Endometrial microvascular endothelial cells (primary cell): Measurements from ENCODE around the gene OSBPL8. TPM values are rescaled to one million over a fixed set of nuclear protein-coding genes. Genes with fewer than 3 reads are reported as not detected.
"Not testable (repeated sequence)": the region's sequence is repeated elsewhere in the genome, so short reads cannot be mapped to it uniquely, and the experiment has no call there.

Experiments used
- in situ Hi-C: cut with HindIII; loops from 2 replicates; pipeline ENCODE4 v1.10.0; 2017; ENCODE audit warnings: low sequenced_read_pairs, low pct_unique_long_range_greater_than_20kb; ENCODE audit errors: inconsistent ontology term
- total RNA-seq: library from RNA; depleted of rRNA; stranded (reverse); fragments of >200 nt; gene quantifications from one replicate; pipeline ENCODE4 v1.2.3, GENCODE V29; 2015; ENCODE audit errors: inconsistent ontology term

Gene OSBPL8
- total RNA-seq, 1 donor from 2014 or later, result 36.8 TPM

GRCh38 chr12:76490763-76491162 is 68.8 kb downstream of the OSBPL8 start:
- in situ Hi-C loops, result no loop called here

DNA sequence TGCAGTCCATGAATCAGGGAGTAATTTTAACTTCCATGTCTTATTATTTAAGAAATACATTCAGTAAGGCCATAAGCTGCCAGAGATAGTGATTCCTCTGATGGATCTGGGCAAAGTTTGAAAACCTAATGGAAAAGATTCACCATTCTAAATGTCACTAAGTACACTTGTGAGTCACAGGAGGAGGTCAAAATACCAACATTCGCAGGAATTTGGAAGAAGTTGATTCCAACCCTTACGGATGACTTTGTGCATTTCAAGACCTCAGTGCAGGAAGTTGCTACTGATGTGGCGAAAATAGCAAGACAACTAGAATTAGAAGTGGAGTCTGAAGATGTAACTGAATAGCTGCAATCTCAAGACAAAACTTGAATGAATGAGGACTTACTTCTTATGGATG is 69.8 kb downstream of the OSBPL8 start:
- in situ Hi-C loops, result no loop called here

DNA sequence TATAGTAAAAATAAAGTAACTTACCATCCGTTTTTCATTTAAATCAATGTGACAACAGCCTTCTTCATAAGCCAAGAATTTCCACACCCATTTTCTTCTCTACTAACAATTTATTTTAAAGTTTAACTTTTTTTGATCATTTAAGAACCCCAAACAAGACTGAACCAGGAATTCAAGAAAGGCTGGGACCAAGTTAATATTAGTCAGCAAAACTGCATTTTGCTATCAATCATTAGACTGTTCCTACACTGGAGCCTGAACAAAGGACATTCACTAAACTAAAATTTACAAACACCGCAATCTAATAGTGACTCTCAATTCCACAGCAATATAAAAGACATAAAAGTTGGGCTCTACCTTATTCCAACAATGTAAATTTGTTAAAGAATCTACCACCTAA is 73.6 kb downstream of the OSBPL8 start:
- in situ Hi-C loops, result no loop called here

DNA sequence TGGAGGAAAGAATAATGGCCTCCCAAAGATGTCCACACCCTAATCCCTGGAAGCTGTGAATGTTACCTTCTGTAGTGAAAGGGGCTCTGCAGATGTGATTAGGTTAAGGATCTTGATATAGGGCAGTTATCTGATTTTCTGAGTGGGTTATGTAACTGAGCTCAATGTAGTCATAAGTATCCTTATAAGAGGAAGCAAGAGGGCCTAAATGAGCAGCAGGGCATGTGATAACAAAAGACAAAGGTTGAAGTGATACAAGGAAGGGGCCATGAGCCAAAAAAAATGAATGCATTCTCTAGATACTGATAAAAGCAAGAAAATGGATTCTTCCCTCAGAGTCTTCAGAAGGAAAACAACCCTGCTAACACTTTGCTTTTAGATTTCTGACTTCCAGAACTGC is 78.8 kb downstream of the OSBPL8 start:
- in situ Hi-C loops, result no loop called here

DNA sequence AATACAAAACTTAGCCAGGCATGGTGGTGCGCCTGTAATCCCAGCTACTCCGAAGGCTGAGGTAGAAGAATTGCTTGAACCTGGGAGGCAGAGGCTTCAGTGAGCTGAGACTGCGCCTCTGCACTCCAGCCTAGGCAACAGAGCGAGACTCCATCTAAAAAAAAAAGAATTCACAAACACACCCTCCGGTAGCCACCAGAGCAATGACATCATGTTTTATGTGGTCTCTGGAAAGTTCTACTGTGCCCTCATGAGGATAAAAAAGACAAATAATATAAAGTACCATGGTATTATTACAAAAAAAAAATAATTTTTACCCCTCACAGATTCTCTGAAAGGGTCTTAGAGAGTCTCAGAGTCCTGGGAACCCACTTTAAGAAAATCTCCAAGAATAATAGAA is 81.5 kb downstream of the OSBPL8 start:
- in situ Hi-C loops, result no loop called here

DNA sequence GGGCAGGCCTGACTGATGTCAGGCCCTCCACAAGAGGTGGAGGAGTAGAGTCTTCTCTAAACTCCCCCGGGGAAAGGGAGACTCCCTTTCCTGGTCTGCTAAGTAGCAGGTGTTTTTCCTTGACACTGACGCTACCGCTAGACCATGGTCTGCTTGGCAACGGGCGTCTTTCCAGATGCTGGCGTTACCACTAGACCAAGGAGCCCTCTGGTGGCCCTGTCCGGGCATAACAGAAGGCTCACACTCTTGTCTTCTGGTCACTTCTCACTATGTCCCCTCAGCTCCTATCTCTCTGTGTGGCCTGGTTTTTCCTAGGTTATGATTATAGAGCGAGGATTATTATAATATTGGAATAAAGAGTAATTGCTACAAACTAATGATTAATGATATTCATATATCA is 86.7 kb downstream of the OSBPL8 start:
- in situ Hi-C loops, result not testable (repeated sequence)

DNA sequence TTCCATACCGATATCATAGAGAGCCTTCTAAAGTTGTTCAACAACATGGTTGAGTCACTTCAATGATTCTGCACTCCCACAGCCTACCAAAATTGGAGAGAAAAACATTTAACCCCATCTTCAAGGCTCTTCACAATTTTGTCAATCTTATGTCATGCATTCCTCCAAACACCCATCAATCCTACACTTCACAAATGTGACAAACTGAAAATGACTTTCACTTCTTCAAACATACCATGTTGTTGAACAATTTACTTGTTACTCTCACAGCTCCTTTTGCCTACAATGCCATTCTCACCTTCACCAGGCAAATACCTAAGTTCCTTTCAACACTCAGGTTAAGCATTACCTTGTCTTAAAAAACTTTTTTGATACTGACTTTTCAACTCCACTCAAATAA is 88.0 kb downstream of the OSBPL8 start:
- in situ Hi-C loops, result no loop called here

DNA sequence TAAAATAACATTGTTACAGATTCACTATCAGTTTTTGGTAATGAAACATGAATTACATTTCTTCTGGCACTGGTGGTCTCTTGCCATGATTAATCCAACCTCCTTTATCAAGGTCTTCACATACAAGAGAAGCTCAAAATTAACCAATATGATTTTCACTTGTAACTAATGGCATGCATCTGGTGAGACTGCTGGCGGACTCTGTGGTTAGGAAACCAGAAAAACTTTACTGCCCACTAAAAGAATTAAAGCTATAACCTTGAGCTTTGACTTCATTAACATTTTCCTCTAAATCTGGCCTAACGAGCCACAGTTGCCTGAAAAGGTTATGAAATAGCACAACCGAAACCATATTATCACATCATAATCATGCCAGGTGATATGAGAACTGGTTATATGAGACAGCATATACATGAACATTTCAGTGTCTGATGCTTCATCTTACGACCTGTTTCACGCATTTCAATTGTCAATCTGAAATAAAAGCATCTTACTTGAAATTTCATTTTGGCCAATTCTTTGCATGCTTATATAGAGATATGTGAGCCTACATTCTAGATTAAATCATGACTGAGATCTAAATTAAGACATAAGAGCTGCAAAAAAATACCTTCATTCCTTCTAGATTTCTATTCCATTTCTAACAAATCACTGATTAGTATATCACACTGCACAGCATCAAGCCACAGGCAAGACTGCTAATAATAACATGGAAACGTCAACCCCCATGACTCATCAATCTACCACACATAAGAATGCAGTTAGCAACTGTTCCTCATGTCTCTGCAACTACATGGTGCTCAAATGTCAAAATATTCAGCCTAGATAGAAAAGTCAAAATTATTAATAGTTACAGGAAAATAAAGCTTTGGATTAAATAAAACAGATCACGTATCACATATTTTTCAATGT is 89.3 kb downstream of the OSBPL8 start:
- in situ Hi-C loops, result no loop called here

- in situ Hi-C loops, result no loop called here
Observed at GRCh38 chr12:76464631-76465166, 94.9 kb downstream of the OSBPL8 start.

GRCh38 chr12:76462668-76463224 is 96.8 kb downstream of the OSBPL8 start:
- in situ Hi-C loops, result no loop called here

GRCh38 chr12:76460807-76461206 is 98.8 kb downstream of the OSBPL8 start:
- in situ Hi-C loops, result no loop called here

DNA sequence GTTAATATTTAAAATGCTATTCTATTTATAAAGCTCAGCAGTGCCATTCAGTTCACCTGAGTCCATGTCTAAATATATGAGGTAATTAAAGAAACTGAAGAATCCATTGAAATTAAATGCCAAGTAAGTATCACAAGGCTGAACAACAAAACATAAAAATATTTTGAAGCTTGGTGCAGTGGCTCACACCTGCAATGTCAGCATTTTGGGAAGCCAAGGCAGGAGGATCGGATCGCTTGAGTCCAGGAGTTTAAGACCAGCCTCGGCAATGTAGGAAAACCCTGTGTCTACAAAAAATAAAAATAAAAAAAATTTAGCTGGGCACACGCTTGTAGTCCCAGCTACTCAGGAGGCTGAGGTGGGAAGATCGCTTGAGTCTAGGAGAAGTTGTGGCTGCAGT is 101.8 kb downstream of the OSBPL8 start:
- in situ Hi-C loops, result no loop called here

DNA sequence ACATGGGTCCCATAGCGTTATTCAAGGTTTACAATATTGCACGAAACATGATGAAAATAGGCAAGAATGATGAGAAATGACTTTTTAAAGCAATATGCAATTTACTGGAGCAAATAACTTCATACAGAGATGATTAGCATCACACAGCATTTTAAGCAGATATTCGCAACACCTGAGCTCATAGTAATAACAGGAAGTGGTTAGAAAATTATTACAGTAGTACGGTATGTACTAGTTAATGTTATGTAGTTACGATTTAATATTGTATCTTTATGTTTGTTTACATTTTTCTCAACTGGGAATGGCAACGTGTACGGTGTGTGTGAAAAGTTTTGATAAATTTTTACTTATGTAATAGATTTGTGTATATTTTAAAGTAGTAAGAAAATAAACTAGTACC is 102.6 kb downstream of the OSBPL8 start:
- in situ Hi-C loops, result no loop called here

DNA sequence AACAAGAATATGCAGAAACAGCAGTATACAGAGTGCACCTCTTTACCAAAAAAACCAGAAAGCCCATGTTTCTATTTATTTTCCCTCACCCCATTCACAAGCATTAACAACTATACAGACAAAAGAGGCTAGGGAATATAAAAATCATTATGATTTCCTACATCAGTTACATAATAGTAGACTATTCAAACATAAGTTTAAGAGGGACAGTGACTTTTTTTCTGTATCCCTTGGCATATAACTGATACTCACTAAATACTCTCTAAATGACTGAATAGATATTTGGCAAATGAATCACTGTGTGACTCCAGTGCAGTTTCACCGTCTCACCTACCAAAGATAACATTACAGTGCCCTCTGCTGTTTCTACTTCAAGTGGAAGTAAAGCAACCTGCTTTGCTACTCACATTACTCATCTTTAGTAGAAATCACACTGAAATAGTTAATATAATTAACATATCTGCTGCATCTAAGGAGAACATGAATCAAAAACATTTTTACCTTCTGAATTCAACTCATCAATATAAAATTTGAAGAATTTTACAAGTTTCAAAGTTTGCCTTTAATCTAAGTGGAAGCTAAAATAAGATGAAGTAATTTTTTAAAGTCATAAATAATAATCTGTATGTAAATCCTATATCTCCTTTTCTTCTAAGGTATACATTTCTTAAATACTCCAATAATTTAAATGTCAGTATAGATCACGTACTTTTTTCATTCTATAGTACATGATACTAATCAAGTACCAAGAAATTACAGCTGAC is 103.8 kb downstream of the OSBPL8 start:
- in situ Hi-C loops, result no loop called here

DNA sequence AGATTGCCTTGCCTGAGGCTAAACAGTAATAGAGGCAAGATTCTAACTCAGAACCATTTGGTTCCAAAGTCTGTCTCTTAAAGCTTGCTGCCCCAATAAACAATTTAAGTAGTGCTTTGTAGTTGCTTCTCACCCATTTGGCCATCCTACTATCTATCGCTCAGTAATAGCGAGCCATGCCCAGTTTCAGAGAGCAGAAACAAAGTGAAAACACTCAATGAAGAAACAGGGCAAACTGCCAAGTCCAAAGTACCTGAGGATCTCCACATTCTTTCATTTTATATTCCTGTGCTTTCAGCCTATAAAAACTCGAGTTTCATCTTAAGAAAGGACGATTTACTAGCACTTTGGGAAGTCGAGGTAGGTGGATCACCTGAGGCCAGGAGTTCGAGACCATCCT is 108.0 kb downstream of the OSBPL8 start:
- in situ Hi-C loops, result no loop called here

GRCh38 chr12:76450690-76451089 is 108.9 kb downstream of the OSBPL8 start:
- in situ Hi-C loops, result no loop called here

GRCh38 chr12:76449993-76450392 is 109.6 kb downstream of the OSBPL8 start:
- in situ Hi-C loops, result no loop called here

DNA sequence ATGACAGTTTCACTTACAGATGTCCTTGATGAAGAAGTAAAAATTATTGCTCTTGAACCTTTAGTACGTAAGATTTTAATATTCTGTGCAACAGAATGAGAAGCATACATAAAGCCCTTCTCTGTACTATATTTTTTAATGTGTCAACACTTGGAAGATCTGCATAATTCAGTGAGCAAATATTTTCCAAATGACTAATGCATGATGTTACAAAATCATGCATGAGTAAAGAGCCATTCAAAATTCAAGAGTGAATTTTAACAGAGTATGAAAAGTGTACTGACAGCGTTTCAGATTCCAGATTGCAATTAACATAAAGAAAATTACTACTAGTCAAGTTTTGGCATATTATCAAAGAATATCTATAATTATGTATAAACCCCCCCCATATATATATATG is 110.0 kb downstream of the OSBPL8 start:
- in situ Hi-C loops, result no loop called here

- in situ Hi-C loops, result no loop called here
Observed at GRCh38 chr12:76449016-76449415, 110.6 kb downstream of the OSBPL8 start.

DNA sequence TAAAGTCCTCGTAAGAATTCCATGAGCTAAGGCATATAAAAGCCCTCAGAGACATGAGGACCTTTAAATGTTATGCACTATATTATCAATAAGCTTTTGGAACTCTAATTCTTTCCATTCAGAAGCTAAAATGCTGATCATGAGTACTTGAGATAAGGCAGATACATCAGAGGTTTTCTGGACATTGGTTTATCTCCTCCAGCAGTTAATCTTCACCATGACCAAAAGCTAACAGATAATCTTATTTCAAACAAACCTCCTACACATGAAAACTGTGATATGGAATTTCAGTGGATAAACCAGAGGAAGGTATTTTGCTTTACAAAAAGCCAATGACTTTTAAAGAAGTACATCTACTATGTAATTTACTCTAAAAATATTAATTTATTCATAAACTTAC is 113.5 kb downstream of the OSBPL8 start:
- in situ Hi-C loops, result no loop called here
